GM23338 (cell line): ENCODE results near the gene RMND5A. TPM values are rescaled to one million over a fixed set of nuclear protein-coding genes. Genes with fewer than 3 reads are reported as not detected.
A peak's percentile ranks its signal among the peaks of the same experiment; 100 is the strongest.

Source experiments
- ATAC-seq: fragments of 200-7000 bp; cut with Tn5 transposase; 3 replicates; pipeline ENCODE4 v1.9.1; 2020
- DNase-seq: peaks from one replicate; pipeline ENCODE4 v3.0.0-alpha.2; 2015; ENCODE audit warnings: low spot score
- H2AFZ ChIP-seq: fragments of 200-600 bp; sonication (generic); 2 replicates; pipeline ENCODE4 v1.8.0; 2016; ENCODE audit warnings: antibody characterized with exemption, mild to moderate bottlenecking, moderate library complexity
- H3F3A ChIP-seq: fragments of 200-600 bp; sonication (generic); replicated peaks from 2 replicates; pipeline ENCODE4 v1.8.0; 2017; ENCODE audit warnings: antibody characterized with exemption, mixed run types, low read depth
- H3K27ac ChIP-seq: fragments of 200-600 bp; sonication (generic); 2 replicates; pipeline ENCODE4 v1.6.1; 2016; ENCODE audit warnings: low read depth
- H3K27me3 ChIP-seq: fragments of 200-600 bp; sonication (generic); 2 replicates; pipeline ENCODE4 v1.8.0; 2016; ENCODE audit warnings: mild to moderate bottlenecking, mixed run types, moderate library complexity; ENCODE audit not compliant: insufficient read depth
- H3K36me3 ChIP-seq: fragments of 200-600 bp; sonication (generic); 2 replicates; pipeline ENCODE4 v1.8.0; 2016; ENCODE audit warnings: mild to moderate bottlenecking; ENCODE audit not compliant: insufficient read depth
- H3K4me1 ChIP-seq: fragments of 200-600 bp; sonication (generic); 2 replicates; pipeline ENCODE4 v1.8.0; 2016; ENCODE audit warnings: mild to moderate bottlenecking, moderate library complexity; ENCODE audit not compliant: insufficient read depth
- H3K4me2 ChIP-seq: fragments of 200-600 bp; sonication (generic); 2 replicates; pipeline ENCODE4 v1.7.1; 2017; ENCODE audit warnings: mixed run types
- H3K4me3 ChIP-seq: fragments of 200-600 bp; sonication (generic); 2 replicates; pipeline ENCODE4 v1.6.1; 2016; ENCODE audit warnings: mixed run types
- H3K79me2 ChIP-seq: fragments of 200-600 bp; sonication (generic); replicated peaks from 2 replicates; pipeline ENCODE4 v1.8.0; 2017; ENCODE audit warnings: mild to moderate bottlenecking; ENCODE audit not compliant: insufficient read depth
- H3K9me2 ChIP-seq: fragments of 200-600 bp; sonication (generic); 2 replicates; pipeline ENCODE4 v1.8.0; 2017; ENCODE audit not compliant: insufficient read depth
- H4K20me1 ChIP-seq: fragments of 200-600 bp; sonication (generic); replicated peaks from 2 replicates; pipeline ENCODE4 v1.8.0; 2017; ENCODE audit warnings: mild to moderate bottlenecking; ENCODE audit not compliant: insufficient read depth
- H3K27ac Mint-ChIP-seq: 2 replicates; pipeline ENCODE4 v1.8.0; 2020; ENCODE audit warnings: inconsistent platforms, mild to moderate bottlenecking, moderate library complexity, mixed read lengths
- H3K27me3 Mint-ChIP-seq: 3 replicates; pipeline ENCODE4 v1.8.0; 2022; ENCODE audit warnings: low read depth, mild to moderate bottlenecking, moderate library complexity, mixed read lengths, inconsistent platforms; ENCODE audit not compliant: insufficient read depth, poor library complexity
- H3K36me3 Mint-ChIP-seq: 3 replicates; pipeline ENCODE4 v1.8.0; 2021; ENCODE audit warnings: low read depth, mild to moderate bottlenecking, inconsistent platforms, moderate library complexity, mixed read lengths
- H3K4me1 Mint-ChIP-seq: 3 replicates; pipeline ENCODE4 v1.8.0; 2020; ENCODE audit warnings: mild to moderate bottlenecking, inconsistent platforms, mixed read lengths
- H3K4me3 Mint-ChIP-seq: 3 replicates; pipeline ENCODE4 v1.8.0; 2021; ENCODE audit warnings: moderate library complexity, mild to moderate bottlenecking, inconsistent platforms, mixed read lengths
- H3K9me3 Mint-ChIP-seq: 3 replicates; pipeline ENCODE4 v1.8.0; 2020; ENCODE audit warnings: moderate library complexity, mild to moderate bottlenecking, inconsistent platforms, mixed read lengths
- CREB1 ChIP-seq: fragments of 250-450 bp; sonication (Bioruptor Pico); IDR thresholded peaks from 2 replicates; pipeline ENCODE4 v1.5.0; 2020; ENCODE audit warnings: low read depth, mild to moderate bottlenecking, moderate library complexity
- EZH2phosphoT487 ChIP-seq: fragments of 200-600 bp; sonication (generic); IDR thresholded peaks from one replicate; pipeline ENCODE4 v1.8.1; 2018; ENCODE audit warnings: antibody characterized with exemption; ENCODE audit not compliant: unreplicated experiment
- NANOG ChIP-seq: IDR thresholded peaks from 2 replicates; pipeline ENCODE4 v1.6.1; 2016; ENCODE audit warnings: antibody characterized with exemption, borderline replicate concordance
- POLR2AphosphoS5 ChIP-seq: IDR thresholded peaks from 2 replicates; pipeline ENCODE4 v1.6.1; 2016; ENCODE audit warnings: antibody characterized with exemption, low read depth
- STAT1 ChIP-seq: IDR thresholded peaks from one replicate; pipeline ENCODE4 v1.6.1; 2016; ENCODE audit warnings: antibody characterized with exemption; ENCODE audit not compliant: unreplicated experiment
- ZNF114 ChIP-seq: fragments of 250-450 bp; sonication (Bioruptor Pico); IDR thresholded peaks from 2 replicates; pipeline ENCODE4 v1.5.0; 2020; ENCODE audit warnings: mild to moderate bottlenecking, moderate library complexity
- ZNF331 ChIP-seq: fragments of 250-450 bp; sonication (Bioruptor Pico); IDR thresholded peaks from 2 replicates; pipeline ENCODE4 v1.5.0; 2020; ENCODE audit warnings: low read depth, mild to moderate bottlenecking, moderate library complexity
- polyA plus RNA-seq: library from polyadenylated mRNA; unstranded; fragments of >200 nt; fragmentation: Nextera tagmentation; extraction: Ambion mirVana; gene quantifications from 2 replicates; pipeline ENCODE4 v1.2.1, GENCODE V29; 2016
- total RNA-seq: library from RNA; depleted of rRNA; stranded (reverse); fragments of >200 nt; shearing (Covaris generic); gene quantifications from 2 replicates; pipeline ENCODE4 v1.2.3, GENCODE V29; 2014
- TF ChIP-seq, protein P1 (sequence below), 2 experiments: fragments of 200-600 bp in 1 of 2; sonication (generic) in 1 of 2; conservative IDR thresholded peaks; 2 replicates each; pipeline versions ENCODE4 v1.5.1 to v1.6.1; 2016 to 2017; ENCODE audit warnings: antibody characterized with exemption in 2 of 2, low read depth in 2 of 2, mild to moderate bottlenecking in 2 of 2, moderate library complexity in 1 of 2

The RMND5A gene
- total and polyA plus RNA-seq, 2 experiments from 2014 or later: 24.0 to 87.9 TPM

GRCh38 chr2:86744152-86744551 is 24.1 kb downstream of the RMND5A start:
- Histone ChIP-seq H3K27ac (no peak overlapping the region), H3K36me3 (no peaks in the 10 kb centered on the region), H3F3A (no peaks in the 10 kb centered on the region), H3K79me2 (peaks cover 60% of the 10 kb centered on the region), H4K20me1 (peaks cover 16% of the 10 kb centered on the region; the same call in 1 of the 2 replicates), H3K9me2 (no peaks in the 10 kb centered on the region), H3K4me1 (peaks cover 9% of the 10 kb centered on the region; the same call in 1 of the 2 replicates), H3K27me3 (no peaks in the 10 kb centered on the region), H3K4me2 (no peak overlapping the region), H2AFZ (no peak overlapping the region), H3K4me3 (no peak overlapping the region)
- Mint-ChIP-seq H3K4me3 (no peak overlapping the region), H3K27me3 (no peaks in the 10 kb centered on the region), H3K4me1 (peaks cover 16% of the 10 kb centered on the region), H3K27ac (peak overlapping the region; percentile 67; the same call in 1 of the 2 replicates), H3K36me3 (peaks cover 18% of the 10 kb centered on the region), H3K9me3 (no peaks in the 10 kb centered on the region)
- DNase-seq (peak; percentile 38), ATAC-seq (no peak)
- TF ChIP-seq, protein P1, sequence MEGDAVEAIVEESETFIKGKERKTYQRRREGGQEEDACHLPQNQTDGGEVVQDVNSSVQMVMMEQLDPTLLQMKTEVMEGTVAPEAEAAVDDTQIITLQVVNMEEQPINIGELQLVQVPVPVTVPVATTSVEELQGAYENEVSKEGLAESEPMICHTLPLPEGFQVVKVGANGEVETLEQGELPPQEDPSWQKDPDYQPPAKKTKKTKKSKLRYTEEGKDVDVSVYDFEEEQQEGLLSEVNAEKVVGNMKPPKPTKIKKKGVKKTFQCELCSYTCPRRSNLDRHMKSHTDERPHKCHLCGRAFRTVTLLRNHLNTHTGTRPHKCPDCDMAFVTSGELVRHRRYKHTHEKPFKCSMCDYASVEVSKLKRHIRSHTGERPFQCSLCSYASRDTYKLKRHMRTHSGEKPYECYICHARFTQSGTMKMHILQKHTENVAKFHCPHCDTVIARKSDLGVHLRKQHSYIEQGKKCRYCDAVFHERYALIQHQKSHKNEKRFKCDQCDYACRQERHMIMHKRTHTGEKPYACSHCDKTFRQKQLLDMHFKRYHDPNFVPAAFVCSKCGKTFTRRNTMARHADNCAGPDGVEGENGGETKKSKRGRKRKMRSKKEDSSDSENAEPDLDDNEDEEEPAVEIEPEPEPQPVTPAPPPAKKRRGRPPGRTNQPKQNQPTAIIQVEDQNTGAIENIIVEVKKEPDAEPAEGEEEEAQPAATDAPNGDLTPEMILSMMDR (conservative IDR thresholded peaks at IDR 0.05; ENCODE audit: low read depth in 2 of 2): no peak
- TF ChIP-seq POLR2AphosphoS5 (no peak), EZH2phosphoT487 (no peak), STAT1 (no peak), ZNF331 (CRISPR knock-in tag) (no peak), CREB1 (CRISPR knock-in tag) (no peak)

- Mint-ChIP-seq H3K27ac (peak overlapping the region; percentile 66), H3K27me3 (peaks cover 3% of the 10 kb centered on the region), H3K36me3 (peaks cover 43% of the 10 kb centered on the region), H3K9me3 (peaks cover 11% of the 10 kb centered on the region), H3K4me1 (peaks cover 16% of the 10 kb centered on the region), H3K4me3 (no peak overlapping the region)
- peaks cover 9% of the 10 kb centered on the region; the same call in 1 of the 2 replicates for H3K4me1 ChIP-seq
- no peak overlapping the region for H3K4me2 ChIP-seq
- ATAC-seq (no peak), DNase-seq (no peak)
- H3K27me3 ChIP-seq: no peaks in the 10 kb centered on the region
- H3K27ac ChIP-seq: no peak overlapping the region
- no peaks in the 10 kb centered on the region for H3F3A ChIP-seq
- H4K20me1 ChIP-seq: peaks cover 22% of the 10 kb centered on the region
- TF ChIP-seq ZNF114 (no peak), NANOG (no peak)
- no peaks in the 10 kb centered on the region for H3K9me2 ChIP-seq
- peaks cover 88% of the 10 kb centered on the region for H3K79me2 ChIP-seq
- H3K4me3 ChIP-seq: no peak overlapping the region
- H3K36me3 ChIP-seq: 0 out of 2 replicates have a peak, but pooled peaks cover 5% of the 10 kb centered on the region
- no peak overlapping the region for H2AFZ ChIP-seq
Measured at GRCh38 chr2:86746939-86747338, 26.8 kb downstream of the RMND5A start.
